HUES48 (cell line): ENCODE results near the gene NEDD4.

Source experiments
- H3K27ac ChIP-seq: one replicate; pipeline ENCODE4 v1.7.0; 2013; ENCODE audit warnings: low read depth, low read length, inconsistent platforms
- H3K27me3 ChIP-seq: 2 replicates; pipeline ENCODE4 v1.6.1; 2013; ENCODE audit warnings: mild to moderate bottlenecking, low read length; ENCODE audit not compliant: control insufficient read depth, insufficient read depth
- H3K36me3 ChIP-seq: 2 replicates; pipeline ENCODE4 v1.6.1; 2013; ENCODE audit warnings: low read length; ENCODE audit not compliant: control insufficient read depth, insufficient read depth
- H3K4me1 ChIP-seq: 2 replicates; pipeline ENCODE4 v1.6.1; 2013; ENCODE audit warnings: mild to moderate bottlenecking, low read length; ENCODE audit not compliant: control insufficient read depth, insufficient read depth
- H3K4me3 ChIP-seq: 2 replicates; pipeline ENCODE4 v1.5.1; 2013; ENCODE audit warnings: mild to moderate bottlenecking, low read depth, low read length
- H3K9ac ChIP-seq: 2 replicates; pipeline ENCODE4 v1.6.1; 2013; ENCODE audit warnings: mild to moderate bottlenecking, low read depth, low read length, moderate library complexity
- H3K9me3 ChIP-seq: 2 replicates; pipeline ENCODE4 v1.6.1; 2013; ENCODE audit warnings: low read length; ENCODE audit not compliant: control insufficient read depth, insufficient read depth

Gene NEDD4

GRCh38 chr15:55780292-55780691 is 213.1 kb downstream of the NEDD4 start:
- Histone ChIP-seq H3K4me3 (no peak overlapping the region), H3K9me3 (no peaks in the 10 kb centered on the region), H3K27me3 (no peaks in the 10 kb centered on the region), H3K4me1 (peaks cover 4% of the 10 kb centered on the region), H3K9ac (no peak overlapping the region), H3K36me3 (no peaks in the 10 kb centered on the region), H3K27ac (no peak overlapping the region)

DNA sequence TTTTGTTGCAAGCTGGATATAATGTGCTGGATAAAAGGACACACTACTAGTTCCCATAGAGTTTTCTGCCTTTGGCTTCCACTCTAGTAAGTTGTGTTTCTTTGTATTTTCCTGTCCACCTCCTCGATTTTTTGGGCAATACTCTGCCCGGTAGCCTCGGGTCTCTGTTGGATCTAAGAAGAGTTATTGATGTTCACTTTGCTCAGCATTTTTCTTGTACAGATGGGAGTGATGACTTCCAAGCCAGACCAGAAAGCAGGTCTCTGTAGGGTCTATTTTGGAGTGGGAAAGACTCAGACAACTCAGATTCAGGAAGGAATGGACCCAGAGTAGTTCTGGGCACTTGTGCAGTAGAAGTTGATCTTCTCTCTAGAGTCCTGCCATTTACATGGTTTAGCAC is 214.5 kb downstream of the NEDD4 start:
- Histone ChIP-seq H3K27me3 (no peaks in the 10 kb centered on the region), H3K9ac (no peak overlapping the region), H3K9me3 (no peaks in the 10 kb centered on the region)

More for the DNA sequence above, 214.5 kb downstream of the NEDD4 start:
- H3K36me3 ChIP-seq: no peaks in the 10 kb centered on the region
- peaks cover 10% of the 10 kb centered on the region for H3K4me1 ChIP-seq
- H3K27ac ChIP-seq: no peak overlapping the region
- H3K4me3 ChIP-seq: no peak overlapping the region
